Measurements from ENCODE around the gene PHF12.

DNA sequence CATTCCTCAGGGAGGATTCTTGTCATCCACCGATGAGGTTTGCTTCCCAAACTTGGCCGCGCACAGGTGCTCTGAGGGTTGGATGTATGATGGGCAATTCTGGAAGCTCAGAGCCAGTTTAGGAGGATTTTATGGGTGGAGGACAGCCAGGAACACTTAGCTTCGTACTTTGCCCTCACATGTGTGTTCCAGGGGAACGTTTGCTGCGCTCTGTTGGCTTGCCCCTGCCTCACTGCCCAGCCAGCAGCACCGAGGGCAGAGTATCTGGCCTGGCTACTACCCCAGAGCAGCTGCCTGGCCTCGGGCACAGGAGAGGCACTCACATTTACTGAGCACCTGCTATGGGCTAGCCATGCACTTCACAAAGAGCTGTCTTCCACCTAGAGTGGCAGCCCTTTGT, 40.5 kb upstream of the PHF12 start:
- TF ChIP-seq, protein P1, sequence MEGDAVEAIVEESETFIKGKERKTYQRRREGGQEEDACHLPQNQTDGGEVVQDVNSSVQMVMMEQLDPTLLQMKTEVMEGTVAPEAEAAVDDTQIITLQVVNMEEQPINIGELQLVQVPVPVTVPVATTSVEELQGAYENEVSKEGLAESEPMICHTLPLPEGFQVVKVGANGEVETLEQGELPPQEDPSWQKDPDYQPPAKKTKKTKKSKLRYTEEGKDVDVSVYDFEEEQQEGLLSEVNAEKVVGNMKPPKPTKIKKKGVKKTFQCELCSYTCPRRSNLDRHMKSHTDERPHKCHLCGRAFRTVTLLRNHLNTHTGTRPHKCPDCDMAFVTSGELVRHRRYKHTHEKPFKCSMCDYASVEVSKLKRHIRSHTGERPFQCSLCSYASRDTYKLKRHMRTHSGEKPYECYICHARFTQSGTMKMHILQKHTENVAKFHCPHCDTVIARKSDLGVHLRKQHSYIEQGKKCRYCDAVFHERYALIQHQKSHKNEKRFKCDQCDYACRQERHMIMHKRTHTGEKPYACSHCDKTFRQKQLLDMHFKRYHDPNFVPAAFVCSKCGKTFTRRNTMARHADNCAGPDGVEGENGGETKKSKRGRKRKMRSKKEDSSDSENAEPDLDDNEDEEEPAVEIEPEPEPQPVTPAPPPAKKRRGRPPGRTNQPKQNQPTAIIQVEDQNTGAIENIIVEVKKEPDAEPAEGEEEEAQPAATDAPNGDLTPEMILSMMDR (IDR thresholded peaks at IDR 0.05; ENCODE audit: low read depth, low read length, poor library complexity, severe bottlenecking), result no peak
- no peak for TF ChIP-seq EZH2phosphoT487 (IDR thresholded peaks at IDR 0.05; ENCODE audit: borderline replicate concordance, low read length)
